ENCODE results near the gene ANGPTL4. TPM values are rescaled to one million over a fixed set of nuclear protein-coding genes. Genes with fewer than 3 reads are reported as not detected.

The ANGPTL4 gene
- polyA plus RNA-seq, 2 of the 4 experiments (the other 2 are of a cell fraction): 12.3 to 30.8 TPM

DNA sequence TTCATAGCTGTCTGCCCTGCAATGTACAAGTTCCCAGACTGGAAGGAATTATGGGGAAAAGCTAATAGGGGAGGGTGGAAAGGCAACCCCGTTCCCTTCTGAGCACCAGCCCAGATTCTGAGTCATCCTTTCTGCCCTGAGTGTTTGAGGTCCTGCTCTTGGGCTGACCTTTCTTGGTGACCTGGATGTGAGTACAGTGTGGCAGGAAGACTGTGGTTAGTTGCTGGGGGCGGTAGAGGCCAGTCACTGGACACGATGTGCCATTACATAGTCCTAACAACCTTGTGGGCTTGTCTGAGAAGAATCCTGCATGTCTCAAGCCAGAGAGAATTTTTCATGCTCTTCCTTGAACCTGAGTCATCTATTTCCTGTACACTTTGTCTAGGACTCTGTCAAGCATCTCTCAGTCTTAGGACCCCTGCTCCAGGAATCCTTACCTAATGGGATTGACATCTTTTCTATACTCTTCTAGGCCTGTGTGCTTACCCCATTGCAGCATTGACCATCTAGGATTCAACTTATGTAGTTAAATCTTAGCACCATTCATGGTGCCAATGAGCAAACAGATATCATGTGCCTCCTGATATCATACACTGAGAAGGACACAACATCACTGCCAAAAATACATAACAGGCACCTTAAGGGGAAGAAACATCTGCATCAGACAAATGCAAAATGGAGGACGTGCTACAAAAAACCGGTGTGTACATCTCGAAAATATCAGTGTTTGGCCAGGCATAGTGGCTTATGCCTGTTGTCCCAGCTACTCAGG is 8.1 kb upstream of the ANGPTL4 start:
- ChIA-PET POLR2A (interaction anchor here (0.6 to 1.2 kb wide), 4 partner anchors 10 to 125 kb away, joined by 3 to 6 read pairs (median 4); partner anchors contain the start of gene RAB11B), CTCF (interaction anchor here (0.8 to 5.0 kb wide), 12 partner anchors 8 to 222 kb away, joined by 3 to 71 read pairs (median 16); partner anchors contain the start of genes ANGPTL4, KANK3, MYO1F and RAB11B)
- Histone ChIP-seq H3K4me3 (no peak overlapping the region), H3K4me2 (peak overlapping the region; percentile 63), H3K9me3 (no peaks in the 10 kb centered on the region), H3K27ac (peak overlapping the region; percentile 90 to 91), H3K4me1 (peaks cover 46% of the 10 kb centered on the region)
- WGBS (ENCODE audit: missing lambda C conversion rate): 45% methylated on average over 6 of the region's 6 CpGs
- peak; percentile 88 to 94 for ATAC-seq
- no peak for FAIRE-seq
- peak in 1 of 2 experiments; percentile 91 for DNase-seq (ENCODE audit: low read depth in 1 of 2, low spot score in 1 of 2)
- TF ChIP-seq ESRRA (IDR thresholded peaks at IDR 0.05; ENCODE audit: borderline replicate concordance, low read length): peak; percentile 87
- no peak for TF ChIP-seq HOXB13 (CRISPR knock-in tag; IDR thresholded peaks at IDR 0.05; ENCODE audit: low read depth)
- no peak for TF ChIP-seq ZFP36 (IDR thresholded peaks at IDR 0.05; ENCODE audit: borderline replicate concordance, partially characterized antibody)
- TF ChIP-seq, protein P1, sequence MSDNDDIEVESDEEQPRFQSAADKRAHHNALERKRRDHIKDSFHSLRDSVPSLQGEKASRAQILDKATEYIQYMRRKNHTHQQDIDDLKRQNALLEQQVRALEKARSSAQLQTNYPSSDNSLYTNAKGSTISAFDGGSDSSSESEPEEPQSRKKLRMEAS (IDR thresholded peaks at IDR 0.05): peak; percentile 69
- TF ChIP-seq E2F6 (IDR thresholded peaks at IDR 0.05; ENCODE audit: borderline replicate concordance, low read depth): no peak
- no peak for TF ChIP-seq PHF8 (IDR thresholded peaks at IDR 0.05; ENCODE audit: borderline replicate concordance, low read depth)
- no peak for TF ChIP-seq MYC (IDR thresholded peaks at IDR 0.05; ENCODE audit: borderline replicate concordance, low read length)
- TF ChIP-seq NR3C1 (IDR thresholded peaks at IDR 0.05): no peak
- TF ChIP-seq FOXS1 (CRISPR knock-in tag; IDR thresholded peaks at IDR 0.05): no peak
- 0 out of 5 replicates have a peak, but pooled peaks of 1 of the 2 experiments have one; percentile 38 for TF ChIP-seq JUN (IDR thresholded peaks at IDR 0.05)
- TF ChIP-seq USF2 (IDR thresholded peaks at IDR 0.05): no peak
- no peak for TF ChIP-seq POLR2AphosphoS2 (conservative IDR thresholded peaks at IDR 0.05; ENCODE audit: low read length)
- no peak for TF ChIP-seq TFCP2L1 (CRISPR knock-in tag; IDR thresholded peaks at IDR 0.05)
- peak; percentile 48; the same call in 1 of the 2 replicates for TF ChIP-seq RARB (CRISPR knock-in tag; IDR thresholded peaks at IDR 0.05)
- no peak for TF ChIP-seq EP300 (IDR thresholded peaks at IDR 0.05)
- TF ChIP-seq ATOH8 (CRISPR knock-in tag; IDR thresholded peaks at IDR 0.05; ENCODE audit: low read depth): no peak
- no peak for TF ChIP-seq BHLHE40 (IDR thresholded peaks at IDR 0.05; ENCODE audit: low read depth, low read length)
- no peak for TF ChIP-seq HOXB5 (CRISPR knock-in tag; IDR thresholded peaks at IDR 0.05)
- no peak for TF ChIP-seq RCOR1 (IDR thresholded peaks at IDR 0.05; ENCODE audit: low read depth, low read length)
- TF ChIP-seq FOSB (CRISPR knock-in tag; IDR thresholded peaks at IDR 0.05): no peak
- no peak for TF ChIP-seq CHD2 (IDR thresholded peaks at IDR 0.05; ENCODE audit: low read length, partially characterized antibody)
- TF ChIP-seq ELK1 (IDR thresholded peaks at IDR 0.05; ENCODE audit: low read depth, low read length): no peak
- TF ChIP-seq SMC3 (IDR thresholded peaks at IDR 0.05): no peak; the same call in 2 of the 3 replicates
- TF ChIP-seq, protein P2, sequence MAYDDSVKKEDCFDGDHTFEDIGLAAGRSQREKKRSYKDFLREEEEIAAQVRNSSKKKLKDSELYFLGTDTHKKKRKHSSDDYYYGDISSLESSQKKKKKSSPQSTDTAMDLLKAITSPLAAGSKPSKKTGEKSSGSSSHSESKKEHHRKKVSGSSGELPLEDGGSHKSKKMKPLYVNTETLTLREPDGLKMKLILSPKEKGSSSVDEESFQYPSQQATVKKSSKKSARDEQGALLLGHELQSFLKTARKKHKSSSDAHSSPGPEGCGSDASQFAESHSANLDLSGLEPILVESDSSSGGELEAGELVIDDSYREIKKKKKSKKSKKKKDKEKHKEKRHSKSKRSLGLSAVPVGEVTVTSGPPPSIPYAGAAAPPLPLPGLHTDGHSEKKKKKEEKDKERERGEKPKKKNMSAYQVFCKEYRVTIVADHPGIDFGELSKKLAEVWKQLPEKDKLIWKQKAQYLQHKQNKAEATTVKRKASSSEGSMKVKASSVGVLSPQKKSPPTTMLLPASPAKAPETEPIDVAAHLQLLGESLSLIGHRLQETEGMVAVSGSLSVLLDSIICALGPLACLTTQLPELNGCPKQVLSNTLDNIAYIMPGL (CRISPR knock-in tag; IDR thresholded peaks at IDR 0.05; ENCODE audit: borderline replicate concordance): no peak
- TF ChIP-seq MAFK (IDR thresholded peaks at IDR 0.05; ENCODE audit: partially characterized antibody): peak; percentile 56
- TF ChIP-seq, protein P3, sequence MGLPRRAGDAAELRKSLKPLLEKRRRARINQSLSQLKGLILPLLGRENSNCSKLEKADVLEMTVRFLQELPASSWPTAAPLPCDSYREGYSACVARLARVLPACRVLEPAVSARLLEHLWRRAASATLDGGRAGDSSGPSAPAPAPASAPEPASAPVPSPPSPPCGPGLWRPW (IDR thresholded peaks at IDR 0.05): no peak
- peak; percentile 50; the same call in 1 of the 2 replicates for TF ChIP-seq GATA3 (IDR thresholded peaks at IDR 0.05; ENCODE audit: borderline replicate concordance)
- no peak for TF ChIP-seq FOSL2 (IDR thresholded peaks at IDR 0.05)
- TF ChIP-seq FOSL2 (CRISPR knock-in tag; IDR thresholded peaks at IDR 0.05): peak; percentile 84
- no peak for TF ChIP-seq ZC3H11A (IDR thresholded peaks at IDR 0.05)
- TF ChIP-seq NFE2L2 (conservative IDR thresholded peaks at IDR 0.05; ENCODE audit: low read length): no peak
- peak; percentile 19 to 30; a peak in 2 of 5 replicates for TF ChIP-seq RAD21 (conservative IDR thresholded peaks at IDR 0.05 in 1 of 2, IDR thresholded peaks at IDR 0.05 in 1 of 2)
- TF ChIP-seq PBX3 (IDR thresholded peaks at IDR 0.05): no peak
- TF ChIP-seq EHMT2 (IDR thresholded peaks at IDR 0.05; ENCODE audit: low read depth): no peak

Measured in A549 (cell line).